A549 (cell line): ENCODE data around the gene MCAT. TPM values are rescaled to one million over a fixed set of nuclear protein-coding genes. Genes with fewer than 3 reads are reported as not detected.

Experiments used
- ATAC-seq, 2 experiments: fragments of 200-7000 bp in 1 of 2; fragments of >200 bp in 1 of 2; cut with Nextera tagmentation in 1 of 2; cut with Tn5 transposase in 1 of 2; 3 replicates each; pipeline versions ENCODE4 v1.8.0 to v1.9.1; 2018 to 2020; ENCODE audit warnings: mild to moderate bottlenecking in 1 of 2, moderate library complexity in 1 of 2
- CTCF ChIA-PET: fragments of 300-600 bp; sonication (Branson Sonifier 250); formaldehyde crosslinking; extraction: SDS; loops from one replicate; lab custom pipeline; 2021; ENCODE audit warnings: antibody characterized with exemption, inconsistent platforms; lab: Yijun Ruan, JAX
- POLR2A ChIA-PET: fragments of 350-600 bp; formaldehyde crosslinking; extraction: SDS; loops from one replicate; lab custom pipeline; 2021; ENCODE audit warnings: antibody characterized with exemption, inconsistent platforms; lab: Yijun Ruan, JAX
- DNase-seq, 2 experiments: peaks; one replicate each; pipeline versions ENCODE4 v3.0.0 to v3.0.0-alpha.2; 2011 to 2016; ENCODE audit warnings: low read depth in 1 of 2, low spot score in 1 of 2
- FAIRE-seq: peaks from 2 replicates; lab custom pipeline; 2011; peaks lifted over from hg19 to GRCh38; lab: Jason Lieb, UNC
- H3K27ac ChIP-seq, 2 experiments: fragments of >200 bp; sonication (Bioruptor Twin); formaldehyde crosslinking; 3 replicates each; pipeline ENCODE4 v1.5.1; 2016 to 2017
- H3K4me1 ChIP-seq: fragments of >200 bp; sonication (Bioruptor Twin); formaldehyde crosslinking; 3 replicates; pipeline ENCODE4 v1.6.1; 2016
- H3K4me2 ChIP-seq: fragments of >200 bp; sonication (Bioruptor Twin); formaldehyde crosslinking; 3 replicates; pipeline ENCODE4 v1.6.1; 2016
- H3K4me3 ChIP-seq: fragments of >200 bp; sonication (Bioruptor Twin); formaldehyde crosslinking; 3 replicates; pipeline ENCODE4 v1.5.1; 2016
- H3K9me3 ChIP-seq: fragments of >200 bp; sonication (Bioruptor Twin); formaldehyde crosslinking; 3 replicates; pipeline ENCODE4 v1.6.1; 2016
- CBX8 ChIP-seq: fragments of 200-600 bp; sonication (generic); IDR thresholded peaks from 2 replicates; pipeline ENCODE4 v1.6.1; 2016
- CHD4 ChIP-seq: fragments of 200-600 bp; sonication (generic); IDR thresholded peaks from 2 replicates; pipeline ENCODE4 v1.6.1; 2016; ENCODE audit warnings: antibody characterized with exemption, mild to moderate bottlenecking, borderline replicate concordance
- GATA3 ChIP-seq: IDR thresholded peaks from 2 replicates; pipeline ENCODE4 v1.6.1; 2012; ENCODE audit warnings: borderline replicate concordance
- HDAC2 ChIP-seq: fragments of 200-600 bp; sonication (generic); IDR thresholded peaks from 2 replicates; pipeline ENCODE4 v1.6.1; 2016
- HEYL ChIP-seq: fragments of 250-450 bp; sonication (Bioruptor Pico); IDR thresholded peaks from 2 replicates; pipeline ENCODE4 v1.8.0; 2021; ENCODE audit warnings: mild to moderate bottlenecking, moderate library complexity
- HOXB5 ChIP-seq: fragments of 250-450 bp; sonication (Bioruptor Pico); IDR thresholded peaks from 2 replicates; pipeline ENCODE4 v1.5.0; 2020; ENCODE audit warnings: mild to moderate bottlenecking, moderate library complexity
- KDM5A ChIP-seq: fragments of 200-600 bp; sonication (generic); IDR thresholded peaks from 2 replicates; pipeline ENCODE4 v1.6.1; 2016; ENCODE audit warnings: antibody characterized with exemption, mild to moderate bottlenecking
- MAFK ChIP-seq: fragments of 450-650 bp; IDR thresholded peaks from 2 replicates; pipeline ENCODE4 v1.6.1; 2014; ENCODE audit not compliant: partially characterized antibody
- MYC ChIP-seq: IDR thresholded peaks from 2 replicates; pipeline ENCODE4 v1.6.1; 2012; ENCODE audit warnings: mild to moderate bottlenecking, inconsistent platforms, low read length, improper control_type of control experiment, borderline replicate concordance
- NFE2L2 ChIP-seq: fragments of 150-350 bp; conservative IDR thresholded peaks from 2 replicates; pipeline ENCODE4 v1.6.1; 2014; ENCODE audit warnings: low read length
- NR3C1 ChIP-seq: fragments of >200 bp; sonication (Bioruptor Twin); formaldehyde crosslinking; IDR thresholded peaks from 3 replicates; pipeline ENCODE4 v1.6.1; 2017
- RARB ChIP-seq: fragments of 250-450 bp; sonication (Bioruptor Pico); IDR thresholded peaks from 2 replicates; pipeline ENCODE4 v1.8.0; 2021; ENCODE audit warnings: mild to moderate bottlenecking, moderate library complexity
- RCOR1 ChIP-seq: fragments of 150-350 bp; IDR thresholded peaks from 2 replicates; pipeline ENCODE4 v1.6.1; 2014; ENCODE audit warnings: antibody characterized with exemption, low read length, low read depth
- RNF2 ChIP-seq: fragments of 200-600 bp; sonication (generic); IDR thresholded peaks from 2 replicates; pipeline ENCODE4 v1.6.1; 2016; ENCODE audit warnings: low read depth, mild to moderate bottlenecking, antibody characterized with exemption, moderate library complexity, borderline replicate concordance
- TFCP2L1 ChIP-seq: fragments of 250-450 bp; sonication (Bioruptor Pico); IDR thresholded peaks from 2 replicates; pipeline ENCODE4 v1.5.0; 2021; ENCODE audit warnings: mild to moderate bottlenecking
- ZSCAN20 ChIP-seq: fragments of 250-450 bp; sonication (Bioruptor Pico); IDR thresholded peaks from 2 replicates; pipeline ENCODE4 v1.8.0; 2022; ENCODE audit warnings: mild to moderate bottlenecking, moderate library complexity
- WGBS: methylation state at CpG from one replicate; pipeline ENCODE4 v1.1.6; 2017; ENCODE audit errors: missing lambda C conversion rate; 5-methylcytosine and 5-hydroxymethylcytosine counted together
- polyA plus RNA-seq, 4 experiments: library from polyadenylated mRNA; depleted of rRNA in 3 of 4; stranded (reverse); fragments of >200 nt; fragmentation: RNase III in 1 of 4; extraction: RNeasy Plus Mini Kit Qiagen cat#74134 plus additional on column Dnase treatment in 1 of 4; gene quantifications; 2 replicates in 3 of 4; 3 replicates in 1 of 4; pipeline ENCODE4 v1.2.3, GENCODE V29; 2011 to 2017
- TF ChIP-seq, protein P1 (sequence below): fragments of 200-600 bp; sonication (generic); IDR thresholded peaks from 2 replicates; pipeline ENCODE4 v1.6.1; 2016; ENCODE audit warnings: antibody characterized with exemption, mild to moderate bottlenecking, moderate library complexity
- TF ChIP-seq, protein P2 (sequence below): fragments of >200 bp; sonication (Bioruptor Twin); formaldehyde crosslinking; IDR thresholded peaks from 2 replicates; pipeline ENCODE4 v1.6.1; 2016
- TF ChIP-seq, protein P3 (sequence below): fragments of >200 bp; sonication (Bioruptor Twin); formaldehyde crosslinking; IDR thresholded peaks from 3 replicates; pipeline ENCODE4 v1.5.1; 2016
- TF ChIP-seq, protein P4 (sequence below): IDR thresholded peaks from 2 replicates; pipeline ENCODE4 v1.6.1; 2012; ENCODE audit warnings: low read depth, borderline replicate concordance
- TF ChIP-seq, protein P5 (sequence below): fragments of 450-650 bp; IDR thresholded peaks from 2 replicates; pipeline ENCODE4 v1.6.1; 2014; ENCODE audit warnings: antibody characterized with exemption

MCAT gene
- polyA plus RNA-seq, 2 of the 4 experiments (the other 2 are of a cell fraction): 11.8 to 15.5 TPM

DNA sequence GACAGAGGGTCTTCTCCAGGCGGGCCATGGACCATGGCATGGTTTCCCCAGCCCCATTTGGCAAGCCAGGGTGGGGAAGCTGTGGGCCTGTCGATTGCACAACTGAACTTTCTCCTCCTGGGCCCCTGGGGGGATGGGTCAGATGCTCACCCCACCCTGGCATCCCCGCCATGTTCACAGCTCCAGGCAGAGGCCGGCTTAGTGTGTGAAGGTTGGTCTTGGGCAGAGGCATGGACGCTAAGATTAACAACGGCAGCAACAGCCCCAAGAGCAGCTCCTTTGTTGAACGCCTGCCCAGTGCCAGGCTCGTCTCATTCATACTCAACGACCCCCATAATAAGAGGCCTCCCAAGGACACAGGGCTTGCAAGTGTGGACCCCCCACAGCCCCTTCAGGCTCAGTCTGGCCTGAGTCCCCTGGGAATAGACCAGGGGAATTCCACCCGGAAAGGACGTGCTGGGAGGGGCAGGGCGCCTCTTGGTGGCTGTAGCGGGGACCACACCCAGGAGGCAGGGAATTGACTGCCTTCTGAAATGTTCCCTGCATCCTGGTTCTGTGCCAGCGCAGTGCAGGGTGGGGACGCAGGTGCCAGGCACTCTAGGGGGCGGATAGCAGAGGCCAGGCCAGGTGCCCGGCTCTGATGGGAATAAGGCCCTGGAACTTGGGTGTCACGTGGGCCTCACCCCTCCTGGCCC, 16.4 kb upstream of the MCAT start:
- FAIRE-seq (no peak), DNase-seq (peak in 1 of 2 experiments; percentile 22), ATAC-seq (peak; percentile 36 to 51; a peak in 4 of 6 replicates)
- Histone ChIP-seq H3K27ac (no peak overlapping the region), H3K4me3 (no peak overlapping the region), H3K4me1 (no peaks in the 10 kb centered on the region; the same call in 2 of the 3 replicates), H3K9me3 (no peaks in the 10 kb centered on the region), H3K4me2 (no peak overlapping the region)
- WGBS: 84% methylated on average over 5 of the region's 18 CpGs
- ChIA-PET POLR2A (no interaction called here), CTCF (no interaction called here)
- no peak for TF ChIP-seq ZSCAN20 (CRISPR knock-in tag)
- TF ChIP-seq RCOR1: no peak
- TF ChIP-seq, protein P1, sequence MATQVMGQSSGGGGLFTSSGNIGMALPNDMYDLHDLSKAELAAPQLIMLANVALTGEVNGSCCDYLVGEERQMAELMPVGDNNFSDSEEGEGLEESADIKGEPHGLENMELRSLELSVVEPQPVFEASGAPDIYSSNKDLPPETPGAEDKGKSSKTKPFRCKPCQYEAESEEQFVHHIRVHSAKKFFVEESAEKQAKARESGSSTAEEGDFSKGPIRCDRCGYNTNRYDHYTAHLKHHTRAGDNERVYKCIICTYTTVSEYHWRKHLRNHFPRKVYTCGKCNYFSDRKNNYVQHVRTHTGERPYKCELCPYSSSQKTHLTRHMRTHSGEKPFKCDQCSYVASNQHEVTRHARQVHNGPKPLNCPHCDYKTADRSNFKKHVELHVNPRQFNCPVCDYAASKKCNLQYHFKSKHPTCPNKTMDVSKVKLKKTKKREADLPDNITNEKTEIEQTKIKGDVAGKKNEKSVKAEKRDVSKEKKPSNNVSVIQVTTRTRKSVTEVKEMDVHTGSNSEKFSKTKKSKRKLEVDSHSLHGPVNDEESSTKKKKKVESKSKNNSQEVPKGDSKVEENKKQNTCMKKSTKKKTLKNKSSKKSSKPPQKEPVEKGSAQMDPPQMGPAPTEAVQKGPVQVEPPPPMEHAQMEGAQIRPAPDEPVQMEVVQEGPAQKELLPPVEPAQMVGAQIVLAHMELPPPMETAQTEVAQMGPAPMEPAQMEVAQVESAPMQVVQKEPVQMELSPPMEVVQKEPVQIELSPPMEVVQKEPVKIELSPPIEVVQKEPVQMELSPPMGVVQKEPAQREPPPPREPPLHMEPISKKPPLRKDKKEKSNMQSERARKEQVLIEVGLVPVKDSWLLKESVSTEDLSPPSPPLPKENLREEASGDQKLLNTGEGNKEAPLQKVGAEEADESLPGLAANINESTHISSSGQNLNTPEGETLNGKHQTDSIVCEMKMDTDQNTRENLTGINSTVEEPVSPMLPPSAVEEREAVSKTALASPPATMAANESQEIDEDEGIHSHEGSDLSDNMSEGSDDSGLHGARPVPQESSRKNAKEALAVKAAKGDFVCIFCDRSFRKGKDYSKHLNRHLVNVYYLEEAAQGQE: no peak
- TF ChIP-seq, protein P2, sequence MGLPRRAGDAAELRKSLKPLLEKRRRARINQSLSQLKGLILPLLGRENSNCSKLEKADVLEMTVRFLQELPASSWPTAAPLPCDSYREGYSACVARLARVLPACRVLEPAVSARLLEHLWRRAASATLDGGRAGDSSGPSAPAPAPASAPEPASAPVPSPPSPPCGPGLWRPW: no peak
- TF ChIP-seq, protein P3, sequence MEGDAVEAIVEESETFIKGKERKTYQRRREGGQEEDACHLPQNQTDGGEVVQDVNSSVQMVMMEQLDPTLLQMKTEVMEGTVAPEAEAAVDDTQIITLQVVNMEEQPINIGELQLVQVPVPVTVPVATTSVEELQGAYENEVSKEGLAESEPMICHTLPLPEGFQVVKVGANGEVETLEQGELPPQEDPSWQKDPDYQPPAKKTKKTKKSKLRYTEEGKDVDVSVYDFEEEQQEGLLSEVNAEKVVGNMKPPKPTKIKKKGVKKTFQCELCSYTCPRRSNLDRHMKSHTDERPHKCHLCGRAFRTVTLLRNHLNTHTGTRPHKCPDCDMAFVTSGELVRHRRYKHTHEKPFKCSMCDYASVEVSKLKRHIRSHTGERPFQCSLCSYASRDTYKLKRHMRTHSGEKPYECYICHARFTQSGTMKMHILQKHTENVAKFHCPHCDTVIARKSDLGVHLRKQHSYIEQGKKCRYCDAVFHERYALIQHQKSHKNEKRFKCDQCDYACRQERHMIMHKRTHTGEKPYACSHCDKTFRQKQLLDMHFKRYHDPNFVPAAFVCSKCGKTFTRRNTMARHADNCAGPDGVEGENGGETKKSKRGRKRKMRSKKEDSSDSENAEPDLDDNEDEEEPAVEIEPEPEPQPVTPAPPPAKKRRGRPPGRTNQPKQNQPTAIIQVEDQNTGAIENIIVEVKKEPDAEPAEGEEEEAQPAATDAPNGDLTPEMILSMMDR: no peak
- no peak for TF ChIP-seq KDM5A
- no peak for TF ChIP-seq CBX8
- no peak for TF ChIP-seq NFE2L2
- no peak for TF ChIP-seq HEYL (CRISPR knock-in tag)
- TF ChIP-seq RARB (CRISPR knock-in tag): no peak
- TF ChIP-seq MAFK: no peak
- no peak for TF ChIP-seq TFCP2L1 (CRISPR knock-in tag)
- TF ChIP-seq GATA3: no peak

DNA sequence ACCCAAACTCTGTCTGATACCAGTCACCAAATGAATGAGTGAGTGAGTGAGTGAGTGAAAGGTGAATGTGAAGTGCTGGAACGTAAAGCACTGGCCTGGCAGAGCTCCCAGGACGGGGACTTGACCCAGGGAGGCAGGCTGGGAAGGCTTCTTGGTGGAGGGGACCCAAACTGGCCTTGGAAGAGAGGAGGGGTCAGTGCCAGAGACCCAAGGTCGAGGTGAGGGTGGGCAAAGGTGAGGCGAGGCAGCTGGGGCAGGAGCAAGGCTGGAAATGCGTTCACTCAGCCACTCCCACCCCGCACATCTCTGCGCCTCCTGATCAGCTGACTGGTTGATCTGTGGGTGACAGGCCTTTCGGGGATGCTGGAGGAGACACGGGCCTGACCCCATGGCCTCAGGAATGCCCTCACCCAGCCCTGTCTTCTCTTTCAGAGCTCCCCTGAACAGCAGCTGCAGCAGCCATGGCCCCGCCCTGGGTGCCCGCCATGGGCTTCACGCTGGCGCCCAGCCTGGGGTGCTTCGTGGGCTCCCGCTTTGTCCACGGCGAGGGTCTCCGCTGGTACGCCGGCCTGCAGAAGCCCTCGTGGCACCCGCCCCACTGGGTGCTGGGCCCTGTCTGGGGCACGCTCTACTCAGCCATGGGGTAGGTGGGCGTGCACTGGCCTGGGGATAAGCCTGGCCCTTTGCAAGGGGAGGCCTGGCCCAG, 15.7 kb upstream of the MCAT start:
- H3K9me3 ChIP-seq: no peaks in the 10 kb centered on the region
- DNase-seq (no peak), ATAC-seq (no peak), FAIRE-seq (no peak)
- H3K4me3 ChIP-seq: no peak overlapping the region
- ChIA-PET POLR2A (no interaction called here), CTCF (no interaction called here)
- no peak overlapping the region for H3K4me2 ChIP-seq
- WGBS: 85% methylated on average over 7 of the region's 24 CpGs
- H3K27ac ChIP-seq: no peak overlapping the region
- peaks cover 1% of the 10 kb centered on the region; the same call in 2 of the 3 replicates for H3K4me1 ChIP-seq
- TF ChIP-seq RNF2 (no peak), GATA3 (no peak), MYC (no peak), HOXB5 (no peak), TFCP2L1 (CRISPR knock-in tag) (no peak), CHD4 (no peak), HDAC2 (no peak), NR3C1 (no peak)
- TF ChIP-seq, protein P4, sequence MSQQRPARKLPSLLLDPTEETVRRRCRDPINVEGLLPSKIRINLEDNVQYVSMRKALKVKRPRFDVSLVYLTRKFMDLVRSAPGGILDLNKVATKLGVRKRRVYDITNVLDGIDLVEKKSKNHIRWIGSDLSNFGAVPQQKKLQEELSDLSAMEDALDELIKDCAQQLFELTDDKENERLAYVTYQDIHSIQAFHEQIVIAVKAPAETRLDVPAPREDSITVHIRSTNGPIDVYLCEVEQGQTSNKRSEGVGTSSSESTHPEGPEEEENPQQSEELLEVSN: no peak
- TF ChIP-seq, protein P5, sequence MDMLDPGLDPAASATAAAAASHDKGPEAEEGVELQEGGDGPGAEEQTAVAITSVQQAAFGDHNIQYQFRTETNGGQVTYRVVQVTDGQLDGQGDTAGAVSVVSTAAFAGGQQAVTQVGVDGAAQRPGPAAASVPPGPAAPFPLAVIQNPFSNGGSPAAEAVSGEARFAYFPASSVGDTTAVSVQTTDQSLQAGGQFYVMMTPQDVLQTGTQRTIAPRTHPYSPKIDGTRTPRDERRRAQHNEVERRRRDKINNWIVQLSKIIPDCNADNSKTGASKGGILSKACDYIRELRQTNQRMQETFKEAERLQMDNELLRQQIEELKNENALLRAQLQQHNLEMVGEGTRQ: no peak
- TF ChIP-seq, protein P1: no peak
- TF ChIP-seq, protein P3: no peak
